Measurements from ENCODE around the gene SLC45A2.

DNA sequence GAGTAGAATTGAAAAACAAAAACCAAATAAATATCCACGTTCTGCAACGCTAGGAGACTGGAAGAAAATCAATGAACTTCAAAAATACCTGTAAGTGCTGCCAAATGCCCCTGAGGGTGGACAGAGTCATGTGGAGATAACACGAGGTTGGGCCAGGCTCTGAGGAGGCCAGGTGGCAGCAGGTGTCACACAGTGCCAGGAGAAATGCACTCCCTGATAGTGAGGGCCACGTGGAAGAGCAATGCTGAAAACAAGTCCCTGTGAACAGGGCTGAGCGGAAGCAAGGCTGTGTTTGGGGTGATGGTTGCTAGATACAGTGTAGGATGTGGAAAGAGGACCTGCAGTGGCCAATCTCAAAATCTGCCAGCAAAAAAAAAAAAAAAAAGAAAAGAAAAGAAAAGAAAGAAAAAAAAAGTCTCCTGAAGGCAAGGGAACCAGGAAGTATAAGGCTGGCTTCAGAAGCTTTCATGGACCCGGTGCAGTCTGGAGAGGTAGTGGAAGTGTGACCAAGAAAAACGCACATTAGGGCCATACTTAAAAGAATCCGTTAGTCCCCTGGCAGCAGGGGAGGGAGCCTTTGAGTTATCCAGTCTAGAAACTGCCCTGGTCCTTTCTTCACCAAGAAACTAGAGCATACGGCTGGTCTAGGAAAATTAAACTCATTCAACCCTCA is 41.7 kb upstream of the SLC45A2 start:
- TF ChIP-seq POLR2A (IDR thresholded peaks at IDR 0.05) = no peak
- TF ChIP-seq, protein P1, sequence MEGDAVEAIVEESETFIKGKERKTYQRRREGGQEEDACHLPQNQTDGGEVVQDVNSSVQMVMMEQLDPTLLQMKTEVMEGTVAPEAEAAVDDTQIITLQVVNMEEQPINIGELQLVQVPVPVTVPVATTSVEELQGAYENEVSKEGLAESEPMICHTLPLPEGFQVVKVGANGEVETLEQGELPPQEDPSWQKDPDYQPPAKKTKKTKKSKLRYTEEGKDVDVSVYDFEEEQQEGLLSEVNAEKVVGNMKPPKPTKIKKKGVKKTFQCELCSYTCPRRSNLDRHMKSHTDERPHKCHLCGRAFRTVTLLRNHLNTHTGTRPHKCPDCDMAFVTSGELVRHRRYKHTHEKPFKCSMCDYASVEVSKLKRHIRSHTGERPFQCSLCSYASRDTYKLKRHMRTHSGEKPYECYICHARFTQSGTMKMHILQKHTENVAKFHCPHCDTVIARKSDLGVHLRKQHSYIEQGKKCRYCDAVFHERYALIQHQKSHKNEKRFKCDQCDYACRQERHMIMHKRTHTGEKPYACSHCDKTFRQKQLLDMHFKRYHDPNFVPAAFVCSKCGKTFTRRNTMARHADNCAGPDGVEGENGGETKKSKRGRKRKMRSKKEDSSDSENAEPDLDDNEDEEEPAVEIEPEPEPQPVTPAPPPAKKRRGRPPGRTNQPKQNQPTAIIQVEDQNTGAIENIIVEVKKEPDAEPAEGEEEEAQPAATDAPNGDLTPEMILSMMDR (IDR thresholded peaks at IDR 0.05) = no peak
- TF ChIP-seq POLR2AphosphoS5 (IDR thresholded peaks at IDR 0.05) = no peak
